Endothelial cell of umbilical vein (primary cell): ENCODE results near the gene TARBP1. TPM values are rescaled to one million over a fixed set of nuclear protein-coding genes. Genes with fewer than 3 reads are reported as not detected.

Experiments used
- BruUV-seq: library from RNA; stranded (reverse); fragments of 400-500 nt; replicated peaks from 2 replicates; lab custom pipeline; 2021; lab: Mats Ljungman, UMichigan
- CTCF ChIA-PET: fragments of 300-600, 350-600 bp; sonication (Branson Sonifier 250); formaldehyde crosslinking; loops from one replicate; lab custom pipeline; 2021; ENCODE audit warnings: antibody characterized with exemption, inconsistent platforms; lab: Charles Lee
- POLR2A ChIA-PET: fragments of 300-600, 350-600 bp; sonication (Branson Sonifier 250); formaldehyde crosslinking; loops from one replicate; lab custom pipeline; 2021; ENCODE audit warnings: antibody characterized with exemption, inconsistent platforms; lab: Charles Lee
- DNase-seq: peaks from one replicate; pipeline ENCODE4 v3.0.0-alpha.2; 2011; ENCODE audit warnings: low read depth, low spot score
- FAIRE-seq: peaks from 2 replicates; lab custom pipeline; 2011; peaks lifted over from hg19 to GRCh38; lab: Jason Lieb, UNC
- H2AFZ ChIP-seq: 2 replicates; pipeline ENCODE4 v1.6.0; 2012; ENCODE audit warnings: low read depth, low read length, control low read depth, inconsistent platforms
- H3K27ac ChIP-seq: 2 replicates; pipeline ENCODE4 v1.5.1; 2011; ENCODE audit warnings: low read depth, mild to moderate bottlenecking, control low read depth, low read length, moderate library complexity; ENCODE audit not compliant: insufficient read depth
- H3K27me3 ChIP-seq, 2 experiments: 2 replicates each; pipeline versions ENCODE4 v1.6.0 to v1.6.1; 2011; ENCODE audit warnings: low read length in 2 of 2, mixed read lengths in 1 of 2; ENCODE audit not compliant: control insufficient read depth in 2 of 2, insufficient read depth in 2 of 2
- H3K36me3 ChIP-seq, 2 experiments: 2 replicates in 1 of 2; 3 replicates in 1 of 2; pipeline ENCODE4 v1.5.1; 2011; ENCODE audit warnings: low read length in 2 of 2, mild to moderate bottlenecking in 1 of 2, moderate library complexity in 1 of 2; ENCODE audit not compliant: control insufficient read depth in 2 of 2, insufficient read depth in 2 of 2; ENCODE audit errors: extremely low read depth in 1 of 2
- H3K4me1 ChIP-seq: 3 replicates; pipeline ENCODE4 v1.5.1; 2011; ENCODE audit warnings: mild to moderate bottlenecking, low read length; ENCODE audit not compliant: control insufficient read depth, insufficient read depth; ENCODE audit errors: extremely low read depth
- H3K4me2 ChIP-seq: 2 replicates; pipeline ENCODE4 v1.6.1; 2011; ENCODE audit warnings: low read length, control low read depth, mixed read lengths; ENCODE audit not compliant: insufficient read depth
- H3K4me3 ChIP-seq, 3 experiments: fragments of 200-600 bp in 1 of 3; sonication (generic), shearing (Covaris generic) in 1 of 3; replicated peaks in 1 of 3; 2 replicates each; pipeline ENCODE4 v1.5.1; 2011 to 2016; ENCODE audit warnings: control low read depth in 3 of 3, low read length in 3 of 3, mild to moderate bottlenecking in 2 of 3, inconsistent platforms in 1 of 3, low read depth in 1 of 3, moderate library complexity in 1 of 3; ENCODE audit not compliant: insufficient read depth in 1 of 3
- H3K79me2 ChIP-seq: 2 replicates; pipeline ENCODE4 v1.6.0; 2012; ENCODE audit warnings: low read length, inconsistent platforms; ENCODE audit not compliant: control insufficient read depth, insufficient read depth
- H3K9ac ChIP-seq: replicated peaks from 2 replicates; pipeline ENCODE3; 2011; ENCODE audit warnings: low read length, control low read depth; ENCODE audit not compliant: insufficient read depth; ENCODE audit errors: extremely low read depth
- H3K9me1 ChIP-seq: replicated peaks from 3 replicates; pipeline ENCODE4 v1.6.0; 2011; ENCODE audit warnings: mild to moderate bottlenecking, low read length; ENCODE audit not compliant: control insufficient read depth, insufficient read depth; ENCODE audit errors: extremely low read depth
- H3K9me3 ChIP-seq: replicated peaks from 2 replicates; pipeline ENCODE4 v1.5.1; 2012; ENCODE audit warnings: low read length, inconsistent platforms; ENCODE audit not compliant: control insufficient read depth, insufficient read depth
- H4K20me1 ChIP-seq: replicated peaks from 2 replicates; pipeline ENCODE3; 2011; ENCODE audit warnings: mild to moderate bottlenecking, low read length; ENCODE audit not compliant: control insufficient read depth, insufficient read depth; ENCODE audit errors: extremely low read depth
- EZH2 ChIP-seq: IDR thresholded peaks from 2 replicates; pipeline ENCODE4 v1.6.1; 2012; ENCODE audit warnings: borderline replicate concordance, low read depth, mild to moderate bottlenecking, moderate library complexity, low read length, inconsistent platforms; ENCODE audit not compliant: severe bottlenecking
- GATA2 ChIP-seq: IDR thresholded peaks from 2 replicates; pipeline ENCODE4 v1.7.0; 2011; ENCODE audit warnings: low read depth, mild to moderate bottlenecking, moderate library complexity, mixed read lengths, low read length; ENCODE audit not compliant: insufficient read length, insufficient read depth
- JUN ChIP-seq: IDR thresholded peaks from 2 replicates; pipeline ENCODE4 v1.6.1; 2011; ENCODE audit warnings: borderline replicate concordance, low read depth; ENCODE audit not compliant: insufficient read length, insufficient read depth
- MYC ChIP-seq: IDR thresholded peaks from one replicate; pipeline ENCODE4 v1.6.1; 2011; ENCODE audit warnings: mild to moderate bottlenecking, low read depth, low read length
- POLR2AphosphoS5 ChIP-seq: IDR thresholded peaks from 2 replicates; pipeline ENCODE4 v1.6.1; 2012; ENCODE audit warnings: low read depth, mild to moderate bottlenecking, control low read depth, low read length, moderate library complexity; ENCODE audit not compliant: insufficient read depth
- dilution Hi-C: fragments of 300-500 bp; cut with MboI; formaldehyde crosslinking; loops from one replicate; pipeline ENCODE4 v1.15.0; 2019; ENCODE audit warnings: low sequenced_read_pairs; ENCODE audit not compliant: extremely low pct_ligation_motif_present
- intact Hi-C: fragments of 100-400 bp; cut with micrococcal nuclease; formaldehyde crosslinking; loops from one replicate; pipeline ENCODE4 v1.10.0; 2022
- polyA plus RNA-seq, 4 experiments: library from polyadenylated mRNA; depleted of rRNA in 3 of 4; stranded (reverse) in 3 of 4; unstranded in 1 of 4; fragments of >200 nt; gene quantifications; 2 replicates each; pipeline versions ENCODE4 v1.2.1 to v1.2.3, GENCODE V29; 2011 to 2012; ENCODE audit warnings: missing spikeins in 1 of 4
- total RNA-seq: library from RNA; stranded (reverse); gene quantifications from 2 replicates; pipeline ENCODE4 v1.2.3, GENCODE V29; 2021
- TF ChIP-seq, protein P1 (sequence below): IDR thresholded peaks from 2 replicates; pipeline ENCODE4 v1.6.1; 2011; ENCODE audit not compliant: insufficient read depth, insufficient read length

TARBP1 gene
- total and polyA plus RNA-seq, 2 donors (not counting 3 experiments of a cell fraction or from before 2014, with no cell fraction given): 17.3 to 23.4 TPM

GRCh38 chr1:234372011-234372757 lies 106.8 kb downstream of the TARBP1 start:
- no peaks in the 10 kb centered on the region for H4K20me1 ChIP-seq
- H3K79me2 ChIP-seq: peaks cover 15% of the 10 kb centered on the region
- no peak for FAIRE-seq
- no peaks in the 10 kb centered on the region for H3K9me1 ChIP-seq
- H3K36me3 ChIP-seq: peaks cover 6% of the 10 kb centered on the region in 2 experiments
- intact Hi-C loops (loop anchor here (2.0 kb wide), 1 partner anchor 45 kb away; no protein-coding TSS in a partner anchor), dilution Hi-C loops (no loop called here)
- ChIA-PET POLR2A (no interaction called here), CTCF (interaction anchor here (1.4 kb wide), 1 partner anchor 45 kb away, joined by 4 read pairs; no protein-coding TSS in a partner anchor)
- H3K27ac ChIP-seq: no peak overlapping the region
- peak overlapping the region; percentile 97 for H3K9ac ChIP-seq
- H2AFZ ChIP-seq: no peak overlapping the region
- DNase-seq: peak; percentile 6
- peaks cover 16% of the 10 kb centered on the region for H3K4me1 ChIP-seq
- no peaks in the 10 kb centered on the region for H3K27me3 ChIP-seq
- no peaks in the 10 kb centered on the region for H3K9me3 ChIP-seq
- no peak for TF ChIP-seq MYC
- TF ChIP-seq POLR2AphosphoS5: no peak
- TF ChIP-seq, protein P1, sequence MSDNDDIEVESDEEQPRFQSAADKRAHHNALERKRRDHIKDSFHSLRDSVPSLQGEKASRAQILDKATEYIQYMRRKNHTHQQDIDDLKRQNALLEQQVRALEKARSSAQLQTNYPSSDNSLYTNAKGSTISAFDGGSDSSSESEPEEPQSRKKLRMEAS: no peak
- TF ChIP-seq EZH2: no peak
- no peak for TF ChIP-seq GATA2
- TF ChIP-seq JUN: no peak
- H3K4me3 ChIP-seq: peak overlapping the region; percentile 83 to 86 (median 85)
- H3K4me2 ChIP-seq: peak overlapping the region; percentile 70
- BruUV-seq: no TSS peak
